HUES48 (cell line): ENCODE data around the gene WDFY4.
"Not testable (repeated sequence)": the region's sequence is repeated elsewhere in the genome, so short reads cannot be mapped to it uniquely, and the experiment has no call there.

Experiments used
- H3K27ac ChIP-seq: one replicate; pipeline ENCODE4 v1.7.0; 2013; ENCODE audit warnings: low read depth, low read length, inconsistent platforms
- H3K27me3 ChIP-seq: 2 replicates; pipeline ENCODE4 v1.6.1; 2013; ENCODE audit warnings: mild to moderate bottlenecking, low read length; ENCODE audit not compliant: control insufficient read depth, insufficient read depth
- H3K36me3 ChIP-seq: 2 replicates; pipeline ENCODE4 v1.6.1; 2013; ENCODE audit warnings: low read length; ENCODE audit not compliant: control insufficient read depth, insufficient read depth
- H3K4me1 ChIP-seq: 2 replicates; pipeline ENCODE4 v1.6.1; 2013; ENCODE audit warnings: mild to moderate bottlenecking, low read length; ENCODE audit not compliant: control insufficient read depth, insufficient read depth
- H3K4me3 ChIP-seq: 2 replicates; pipeline ENCODE4 v1.5.1; 2013; ENCODE audit warnings: mild to moderate bottlenecking, low read depth, low read length
- H3K9ac ChIP-seq: 2 replicates; pipeline ENCODE4 v1.6.1; 2013; ENCODE audit warnings: mild to moderate bottlenecking, low read depth, low read length, moderate library complexity
- H3K9me3 ChIP-seq: 2 replicates; pipeline ENCODE4 v1.6.1; 2013; ENCODE audit warnings: low read length; ENCODE audit not compliant: control insufficient read depth, insufficient read depth

The WDFY4 gene

GRCh38 chr10:48684792-48685623 lies at the start of gene WDFY4:
Gene WDFY4 (plus strand): TSS chr10:48684873. CDS start chr10:48709733, 24,860 bp downstream.
- H3K27ac ChIP-seq, result no peak within 1 kb of the TSS
- H3K4me1 ChIP-seq, result no peaks in the 10 kb centered on the region

GRCh38 chr10:48634984-48635557 lies 49.6 kb upstream of the WDFY4 start:
- no peaks in the 10 kb centered on the region for H3K4me1 ChIP-seq
- no peak overlapping the region for H3K9ac ChIP-seq
- no peaks in the 10 kb centered on the region for H3K9me3 ChIP-seq
- H3K36me3 ChIP-seq, result no peaks in the 10 kb centered on the region
- H3K27me3 ChIP-seq, result no peaks in the 10 kb centered on the region
- no peak overlapping the region for H3K4me3 ChIP-seq
- H3K27ac ChIP-seq, result no peak overlapping the region

More at GRCh38 chr10:48684792-48685623, at the start of gene WDFY4:
- no peak within 1 kb of the TSS for H3K4me3 ChIP-seq
- no peaks in the 10 kb centered on the region for H3K36me3 ChIP-seq
- H3K9ac ChIP-seq, result no peak within 1 kb of the TSS
- no peaks in the 10 kb centered on the region for H3K9me3 ChIP-seq
- H3K27me3 ChIP-seq, result no peaks in the 10 kb centered on the region

DNA sequence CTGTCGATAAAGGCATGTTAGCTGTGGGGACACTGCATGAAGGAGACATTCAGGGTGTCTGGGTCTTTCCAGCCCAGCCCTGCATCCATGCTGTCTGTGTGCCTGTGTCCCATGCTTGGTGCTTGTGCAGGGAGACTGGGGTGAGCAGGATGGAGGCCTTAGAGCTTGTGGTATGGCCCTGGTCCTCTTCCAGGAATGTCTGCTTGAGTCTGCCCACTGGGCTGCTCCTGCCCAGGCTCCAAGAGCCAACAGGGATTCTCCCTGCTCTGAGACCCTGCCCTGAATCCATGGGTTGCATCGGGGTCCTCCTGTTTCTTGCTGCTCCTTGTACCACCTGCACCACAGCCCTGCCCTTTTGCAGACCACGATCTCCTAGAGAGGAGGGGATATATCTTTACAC lies 48.4 kb upstream of the WDFY4 start:
- Histone ChIP-seq H3K27me3 (no peaks in the 10 kb centered on the region), H3K36me3 (no peaks in the 10 kb centered on the region), H3K4me3 (no peak overlapping the region), H3K27ac (no peak overlapping the region), H3K9ac (no peak overlapping the region), H3K4me1 (no peaks in the 10 kb centered on the region), H3K9me3 (peaks cover 4% of the 10 kb centered on the region; the same call in 1 of the 2 replicates)

- Histone ChIP-seq H3K36me3 (no peaks in the 10 kb centered on the region), H3K4me1 (no peaks in the 10 kb centered on the region), H3K4me3 (no peak overlapping the region), H3K9ac (no peak overlapping the region), H3K9me3 (peaks cover 4% of the 10 kb centered on the region; the same call in 1 of the 2 replicates), H3K27me3 (no peaks in the 10 kb centered on the region), H3K27ac (no peak overlapping the region)
These were observed 47.8 kb upstream of the WDFY4 start for GRCh38 chr10:48636901-48637300.

GRCh38 chr10:48638158-48638557 lies 46.5 kb upstream of the WDFY4 start:
- Histone ChIP-seq H3K27ac (no peak overlapping the region), H3K27me3 (no peaks in the 10 kb centered on the region), H3K9ac (no peak overlapping the region), H3K36me3 (no peaks in the 10 kb centered on the region), H3K4me3 (no peak overlapping the region), H3K4me1 (no peaks in the 10 kb centered on the region), H3K9me3 (peaks cover 4% of the 10 kb centered on the region; the same call in 1 of the 2 replicates)

DNA sequence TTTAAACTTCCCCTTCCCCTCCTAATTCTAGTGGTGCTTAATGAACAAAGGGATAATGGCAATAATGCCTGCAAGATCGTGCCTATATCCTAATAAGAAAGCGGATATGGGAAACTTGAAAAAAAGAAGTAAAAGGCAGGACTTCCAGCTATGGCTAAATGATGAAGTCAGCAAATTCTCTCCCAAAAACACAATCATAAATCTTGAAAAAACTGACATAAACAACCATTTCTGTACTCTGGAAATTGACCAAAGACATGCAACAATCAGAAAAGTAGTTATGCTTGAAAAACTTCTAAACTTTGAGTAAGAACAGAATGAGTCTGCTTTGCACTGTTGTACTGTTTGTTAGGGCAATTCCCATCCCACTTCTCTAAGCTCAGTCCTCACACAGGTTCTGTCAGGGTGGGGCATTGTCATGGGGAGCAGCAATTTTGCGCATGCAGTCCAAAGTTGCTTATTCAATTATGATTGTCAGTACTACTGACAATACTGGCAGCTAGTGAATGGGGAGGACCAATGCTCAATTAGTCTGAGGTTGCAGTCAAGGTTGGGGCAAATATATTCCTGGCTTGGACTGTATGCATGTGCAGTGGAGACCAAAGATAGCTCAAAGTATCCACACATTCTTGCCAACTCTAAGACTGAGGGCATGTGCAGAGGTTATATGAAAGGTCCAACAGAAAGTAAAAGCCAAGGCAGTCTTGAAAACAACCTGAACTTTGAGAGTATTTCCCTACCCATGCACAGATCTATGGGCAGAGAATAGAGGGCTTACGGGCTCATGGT lies 45.7 kb upstream of the WDFY4 start:
- no peak overlapping the region for H3K9ac ChIP-seq
- H3K27me3 ChIP-seq, result no peaks in the 10 kb centered on the region
- no peaks in the 10 kb centered on the region for H3K4me1 ChIP-seq
- no peaks in the 10 kb centered on the region for H3K36me3 ChIP-seq
- H3K4me3 ChIP-seq, result no peak overlapping the region
- peaks cover 4% of the 10 kb centered on the region; the same call in 1 of the 2 replicates for H3K9me3 ChIP-seq
- H3K27ac ChIP-seq, result no peak overlapping the region

DNA sequence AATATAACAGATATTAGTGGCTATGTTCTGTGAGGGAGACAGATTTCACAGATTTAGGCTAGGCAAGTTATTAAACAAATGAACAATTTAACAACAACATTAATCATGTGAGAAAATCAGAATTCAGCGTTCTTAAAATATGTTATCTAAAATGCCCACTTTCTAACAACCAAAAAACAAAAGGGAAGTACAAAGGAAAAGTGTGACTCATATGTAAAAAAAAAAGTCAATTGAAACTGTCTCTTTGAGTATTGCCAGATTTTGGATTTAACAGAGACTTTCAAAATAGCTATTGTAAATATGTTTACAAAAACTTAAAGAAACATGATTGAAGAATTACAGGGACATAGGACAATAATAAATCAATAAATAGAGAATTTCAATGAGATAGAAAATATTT lies 45.0 kb upstream of the WDFY4 start:
- Histone ChIP-seq H3K36me3 (no peaks in the 10 kb centered on the region), H3K4me3 (no peak overlapping the region), H3K27me3 (no peaks in the 10 kb centered on the region), H3K9ac (no peak overlapping the region), H3K9me3 (peaks cover 4% of the 10 kb centered on the region; the same call in 1 of the 2 replicates), H3K27ac (no peak overlapping the region), H3K4me1 (no peaks in the 10 kb centered on the region)

DNA sequence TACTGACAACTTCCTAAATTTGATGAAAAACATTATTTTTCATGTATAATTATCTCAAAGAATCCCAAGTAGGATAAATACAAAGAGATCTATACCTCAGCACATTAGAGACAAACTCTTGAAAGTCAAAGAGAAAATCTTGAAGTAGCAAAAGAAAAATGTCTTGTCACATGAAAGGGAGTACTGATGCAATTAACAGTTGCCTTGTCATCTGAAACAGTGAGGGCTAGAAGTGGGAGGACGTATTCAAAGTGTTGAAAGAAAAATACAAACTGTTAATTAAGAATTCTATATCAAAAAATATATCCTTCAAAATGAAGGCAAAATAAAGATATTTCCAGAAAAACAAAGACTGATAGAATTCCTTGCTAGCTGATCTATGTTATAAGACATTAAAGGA lies 44.3 kb upstream of the WDFY4 start:
- no peaks in the 10 kb centered on the region for H3K4me1 ChIP-seq
- no peaks in the 10 kb centered on the region for H3K36me3 ChIP-seq
- no peak overlapping the region for H3K27ac ChIP-seq
- H3K9ac ChIP-seq, result no peak overlapping the region
- no peak overlapping the region for H3K4me3 ChIP-seq
- peaks cover 4% of the 10 kb centered on the region; the same call in 1 of the 2 replicates for H3K9me3 ChIP-seq
- H3K27me3 ChIP-seq, result no peaks in the 10 kb centered on the region

DNA sequence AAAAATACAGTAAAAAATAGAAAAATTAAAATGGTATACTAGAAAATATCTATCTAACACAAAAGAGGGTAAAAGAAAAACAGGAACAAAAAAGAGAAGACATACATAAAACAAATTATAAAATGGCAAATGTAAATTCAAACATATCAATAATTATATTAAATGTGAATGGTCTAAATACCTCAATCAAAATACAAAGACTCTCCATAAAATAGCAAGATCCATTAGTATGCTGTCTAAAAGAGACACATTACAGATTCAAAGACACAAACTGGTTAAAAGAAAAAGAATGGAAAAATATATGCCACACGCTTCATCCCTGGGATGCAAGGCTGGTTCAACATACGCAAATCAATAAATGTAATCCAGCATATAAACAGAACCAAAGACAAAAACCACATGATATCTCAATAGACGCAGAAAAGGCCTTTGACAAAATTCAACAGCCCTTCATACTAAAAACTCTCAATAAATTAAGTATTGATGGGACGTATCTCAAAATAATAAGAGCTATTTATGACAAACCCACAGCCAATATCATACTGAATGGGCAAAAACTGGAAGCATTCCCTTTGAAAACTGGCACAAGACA lies 43.5 kb upstream of the WDFY4 start:
- not testable (repeated sequence) for H3K9me3 ChIP-seq, H3K27ac ChIP-seq, H3K9ac ChIP-seq, H3K36me3 ChIP-seq, H3K4me1 ChIP-seq, H3K27me3 ChIP-seq, H3K4me3 ChIP-seq

GRCh38 chr10:48645600-48645999 lies 39.1 kb upstream of the WDFY4 start:
- no peaks in the 10 kb centered on the region for H3K36me3 ChIP-seq

More at GRCh38 chr10:48645600-48645999, 39.1 kb upstream of the WDFY4 start:
- H3K27me3 ChIP-seq, result no peaks in the 10 kb centered on the region
- H3K9me3 ChIP-seq, result peaks cover 4% of the 10 kb centered on the region; the same call in 1 of the 2 replicates
- H3K4me3 ChIP-seq, result no peak overlapping the region
- H3K4me1 ChIP-seq, result no peaks in the 10 kb centered on the region
- no peak overlapping the region for H3K9ac ChIP-seq
- H3K27ac ChIP-seq, result no peak overlapping the region
